NB4 (cell line): ENCODE measurements around the gene ADCY2.

Source experiments
- DNase-seq: peaks from one replicate; pipeline ENCODE4 v3.0.0; 2010; ENCODE audit warnings: low read depth
- H3K4me3 ChIP-seq: one replicate; pipeline ENCODE4 v1.5.1; 2011; ENCODE audit warnings: mild to moderate bottlenecking, low read depth, low read length, moderate library complexity
- CTCF ChIP-seq: IDR thresholded peaks from one replicate; pipeline ENCODE4 v1.5.1; 2012; ENCODE audit warnings: low read depth, low read length
- MAX ChIP-seq: IDR thresholded peaks from 2 replicates; pipeline ENCODE4 v1.6.1; 2011; ENCODE audit warnings: low read depth, low read length
- MYC ChIP-seq: IDR thresholded peaks from 2 replicates; pipeline ENCODE4 v1.6.1; 2011; ENCODE audit warnings: low read depth, low read length
- POLR2A ChIP-seq: IDR thresholded peaks from 2 replicates; pipeline ENCODE4 v1.6.1; 2011; ENCODE audit warnings: mild to moderate bottlenecking; ENCODE audit not compliant: insufficient read length; ENCODE audit errors: extremely low read depth

Gene ADCY2

GRCh38 chr5:7412409-7412808 lies 16.5 kb downstream of the ADCY2 start:
- TF ChIP-seq CTCF (no peak), MYC (no peak), POLR2A (no peak), MAX (no peak)
- no peak overlapping the region for H3K4me3 ChIP-seq
- no peak for DNase-seq

GRCh38 chr5:7415123-7415522 lies 19.2 kb downstream of the ADCY2 start:
- no peak for TF ChIP-seq CTCF
- no peak for TF ChIP-seq POLR2A
- no peak for TF ChIP-seq MYC
- TF ChIP-seq MAX = no peak
- no peak overlapping the region for H3K4me3 ChIP-seq
- DNase-seq = no peak

- no peak overlapping the region for H3K4me3 ChIP-seq
- no peak for TF ChIP-seq MYC
- TF ChIP-seq POLR2A = no peak
- no peak for TF ChIP-seq CTCF
- no peak for TF ChIP-seq MAX
- DNase-seq = no peak
These were observed 19.9 kb downstream of the ADCY2 start for GRCh38 chr5:7415587-7416535.

GRCh38 chr5:7418276-7418675 lies 22.3 kb downstream of the ADCY2 start:
- DNase-seq = no peak
- TF ChIP-seq CTCF (no peak), POLR2A (no peak), MAX (no peak), MYC (no peak)
- H3K4me3 ChIP-seq = no peak overlapping the region

- TF ChIP-seq MAX (no peak), MYC (no peak), CTCF (no peak), POLR2A (no peak)
- no peak for DNase-seq
- no peak overlapping the region for H3K4me3 ChIP-seq
These were observed 23.4 kb downstream of the ADCY2 start for GRCh38 chr5:7419367-7419766.
